GM23338 (cell line): ENCODE results near the gene NXN. TPM values are rescaled to one million over a fixed set of nuclear protein-coding genes. Genes with fewer than 3 reads are reported as not detected.

ENCODE experiments used
- ATAC-seq: fragments of 200-7000 bp; cut with Tn5 transposase; 3 replicates; pipeline ENCODE4 v1.9.1; 2020
- DNase-seq: peaks from one replicate; pipeline ENCODE4 v3.0.0-alpha.2; 2015; ENCODE audit warnings: low spot score
- H2AFZ ChIP-seq: fragments of 200-600 bp; sonication (generic); 2 replicates; pipeline ENCODE4 v1.8.0; 2016; ENCODE audit warnings: antibody characterized with exemption, mild to moderate bottlenecking, moderate library complexity
- H3F3A ChIP-seq: fragments of 200-600 bp; sonication (generic); replicated peaks from 2 replicates; pipeline ENCODE4 v1.8.0; 2017; ENCODE audit warnings: antibody characterized with exemption, mixed run types, low read depth
- H3K27ac ChIP-seq: fragments of 200-600 bp; sonication (generic); 2 replicates; pipeline ENCODE4 v1.6.1; 2016; ENCODE audit warnings: low read depth
- H3K27me3 ChIP-seq: fragments of 200-600 bp; sonication (generic); 2 replicates; pipeline ENCODE4 v1.8.0; 2016; ENCODE audit warnings: mild to moderate bottlenecking, mixed run types, moderate library complexity; ENCODE audit not compliant: insufficient read depth
- H3K36me3 ChIP-seq: fragments of 200-600 bp; sonication (generic); 2 replicates; pipeline ENCODE4 v1.8.0; 2016; ENCODE audit warnings: mild to moderate bottlenecking; ENCODE audit not compliant: insufficient read depth
- H3K4me1 ChIP-seq: fragments of 200-600 bp; sonication (generic); 2 replicates; pipeline ENCODE4 v1.8.0; 2016; ENCODE audit warnings: mild to moderate bottlenecking, moderate library complexity; ENCODE audit not compliant: insufficient read depth
- H3K4me2 ChIP-seq: fragments of 200-600 bp; sonication (generic); 2 replicates; pipeline ENCODE4 v1.7.1; 2017; ENCODE audit warnings: mixed run types
- H3K4me3 ChIP-seq: fragments of 200-600 bp; sonication (generic); 2 replicates; pipeline ENCODE4 v1.6.1; 2016; ENCODE audit warnings: mixed run types
- H3K79me2 ChIP-seq: fragments of 200-600 bp; sonication (generic); replicated peaks from 2 replicates; pipeline ENCODE4 v1.8.0; 2017; ENCODE audit warnings: mild to moderate bottlenecking; ENCODE audit not compliant: insufficient read depth
- H3K9me2 ChIP-seq: fragments of 200-600 bp; sonication (generic); 2 replicates; pipeline ENCODE4 v1.8.0; 2017; ENCODE audit not compliant: insufficient read depth
- H4K20me1 ChIP-seq: fragments of 200-600 bp; sonication (generic); replicated peaks from 2 replicates; pipeline ENCODE4 v1.8.0; 2017; ENCODE audit warnings: mild to moderate bottlenecking; ENCODE audit not compliant: insufficient read depth
- H3K27ac Mint-ChIP-seq: 2 replicates; pipeline ENCODE4 v1.8.0; 2020; ENCODE audit warnings: inconsistent platforms, mild to moderate bottlenecking, moderate library complexity, mixed read lengths
- H3K27me3 Mint-ChIP-seq: 3 replicates; pipeline ENCODE4 v1.8.0; 2022; ENCODE audit warnings: low read depth, mild to moderate bottlenecking, moderate library complexity, mixed read lengths, inconsistent platforms; ENCODE audit not compliant: insufficient read depth, poor library complexity
- H3K36me3 Mint-ChIP-seq: 3 replicates; pipeline ENCODE4 v1.8.0; 2021; ENCODE audit warnings: low read depth, mild to moderate bottlenecking, inconsistent platforms, moderate library complexity, mixed read lengths
- H3K4me1 Mint-ChIP-seq: 3 replicates; pipeline ENCODE4 v1.8.0; 2020; ENCODE audit warnings: mild to moderate bottlenecking, inconsistent platforms, mixed read lengths
- H3K4me3 Mint-ChIP-seq: 3 replicates; pipeline ENCODE4 v1.8.0; 2021; ENCODE audit warnings: moderate library complexity, mild to moderate bottlenecking, inconsistent platforms, mixed read lengths
- H3K9me3 Mint-ChIP-seq: 3 replicates; pipeline ENCODE4 v1.8.0; 2020; ENCODE audit warnings: moderate library complexity, mild to moderate bottlenecking, inconsistent platforms, mixed read lengths
- CTCF ChIP-seq, 2 experiments: fragments of 200-600 bp in 1 of 2; sonication (generic) in 1 of 2; conservative IDR thresholded peaks; 2 replicates each; pipeline versions ENCODE4 v1.5.1 to v1.6.1; 2016 to 2017; ENCODE audit warnings: antibody characterized with exemption in 2 of 2, low read depth in 2 of 2, mild to moderate bottlenecking in 2 of 2, moderate library complexity in 1 of 2
- EZH2 ChIP-seq: fragments of 200-600 bp; sonication (generic); IDR thresholded peaks from one replicate; pipeline ENCODE4 v1.8.0; 2017; ENCODE audit warnings: antibody characterized with exemption, mild to moderate bottlenecking, low read depth; ENCODE audit not compliant: unreplicated experiment
- EZH2phosphoT487 ChIP-seq: fragments of 200-600 bp; sonication (generic); IDR thresholded peaks from one replicate; pipeline ENCODE4 v1.8.1; 2018; ENCODE audit warnings: antibody characterized with exemption; ENCODE audit not compliant: unreplicated experiment
- JUNB ChIP-seq: IDR thresholded peaks from one replicate; pipeline ENCODE4 v1.6.1; 2016; ENCODE audit warnings: antibody characterized with exemption; ENCODE audit not compliant: unreplicated experiment
- NANOG ChIP-seq: IDR thresholded peaks from 2 replicates; pipeline ENCODE4 v1.6.1; 2016; ENCODE audit warnings: antibody characterized with exemption, borderline replicate concordance
- POLR2AphosphoS5 ChIP-seq: IDR thresholded peaks from 2 replicates; pipeline ENCODE4 v1.6.1; 2016; ENCODE audit warnings: antibody characterized with exemption, low read depth
- REST ChIP-seq: IDR thresholded peaks from one replicate; pipeline ENCODE4 v1.6.1; 2018; ENCODE audit warnings: antibody characterized with exemption; ENCODE audit not compliant: unreplicated experiment
- ZNF114 ChIP-seq: fragments of 250-450 bp; sonication (Bioruptor Pico); IDR thresholded peaks from 2 replicates; pipeline ENCODE4 v1.5.0; 2020; ENCODE audit warnings: mild to moderate bottlenecking, moderate library complexity
- ZNF331 ChIP-seq: fragments of 250-450 bp; sonication (Bioruptor Pico); IDR thresholded peaks from 2 replicates; pipeline ENCODE4 v1.5.0; 2020; ENCODE audit warnings: low read depth, mild to moderate bottlenecking, moderate library complexity
- ZNF462 ChIP-seq: fragments of 250-450 bp; sonication (Bioruptor Pico); IDR thresholded peaks from 2 replicates; pipeline ENCODE4 v1.5.0; 2020; ENCODE audit warnings: mild to moderate bottlenecking, moderate library complexity
- polyA plus RNA-seq: library from polyadenylated mRNA; unstranded; fragments of >200 nt; fragmentation: Nextera tagmentation; extraction: Ambion mirVana; gene quantifications from 2 replicates; pipeline ENCODE4 v1.2.1, GENCODE V29; 2016
- total RNA-seq: library from RNA; depleted of rRNA; stranded (reverse); fragments of >200 nt; shearing (Covaris generic); gene quantifications from 2 replicates; pipeline ENCODE4 v1.2.3, GENCODE V29; 2014

NXN gene
- total and polyA plus RNA-seq, 2 experiments from 2014 or later, result 31.8 to 105 TPM

- no peak for TF ChIP-seq ZNF462
- TF ChIP-seq JUNB, result no peak
- TF ChIP-seq CTCF (conservative IDR thresholded peaks at IDR 0.05; ENCODE audit: low read depth in 2 of 2), result no peak
- no peak for TF ChIP-seq EZH2
- TF ChIP-seq ZNF114 (CRISPR knock-in tag), result no peak
- TF ChIP-seq POLR2AphosphoS5, result no peak
- no peak for TF ChIP-seq ZNF331
- no peak for TF ChIP-seq NANOG
- no peak for TF ChIP-seq EZH2phosphoT487
- TF ChIP-seq REST, result no peak
- peaks cover 16% of the 10 kb centered on the region for H3K27me3 Mint-ChIP-seq
- Histone ChIP-seq H3K4me1 (no peaks in the 10 kb centered on the region), H4K20me1 (no peaks in the 10 kb centered on the region; the same call in 1 of the 2 replicates), H3K9me2 (no peaks in the 10 kb centered on the region), H3K4me2 (no peak overlapping the region), H3K27ac (no peak overlapping the region), H2AFZ (no peak overlapping the region), H3F3A (no peaks in the 10 kb centered on the region), H3K36me3 (no peaks in the 10 kb centered on the region; the same call in 1 of the 2 replicates), H3K27me3 (no peaks in the 10 kb centered on the region), H3K79me2 (no peaks in the 10 kb centered on the region), H3K4me3 (no peak overlapping the region)
- peaks cover 6% of the 10 kb centered on the region; the same call in 2 of the 3 replicates for H3K4me1 Mint-ChIP-seq
- H3K27ac Mint-ChIP-seq, result peak overlapping the region; percentile 67; the same call in 1 of the 2 replicates
- H3K9me3 Mint-ChIP-seq, result no peaks in the 10 kb centered on the region; the same call in 2 of the 3 replicates
- no peak overlapping the region for H3K4me3 Mint-ChIP-seq
- no peak for ATAC-seq
- H3K36me3 Mint-ChIP-seq, result peaks cover 14% of the 10 kb centered on the region
- DNase-seq, result no peak
These were observed 176.4 kb downstream of the NXN start for GRCh38 chr17:802901-803881.
